T-cell (primary cell): ENCODE results near the gene HSPA1B. TPM values are rescaled to one million over a fixed set of nuclear protein-coding genes. Genes with fewer than 3 reads are reported as not detected.
A peak's percentile ranks its signal among the peaks of the same experiment; 100 is the strongest.
"Not testable (repeated sequence)": the region's sequence is repeated elsewhere in the genome, so short reads cannot be mapped to it uniquely, and the experiment has no call there.

Experiments
- ATAC-seq, 4 experiments: fragments of 200-7000 bp in 3 of 4; fragments of 150-1000 bp in 1 of 4; cut with Tn5 transposase; replicated peaks in 1 of 4; 1 replicate in 3 of 4; 2 replicates in 1 of 4; pipeline ENCODE4 v1.10.0; 2021; ENCODE audit warnings: moderate library complexity in 3 of 4, mild to moderate bottlenecking in 2 of 4, moderate number of reproducible peaks in 1 of 4
- CTCF ChIA-PET, 2 donors: fragments of 300-600 bp; sonication (Branson Sonifier 250); formaldehyde crosslinking; loops; one replicate each; lab custom pipeline; 2022; ENCODE audit warnings: antibody characterized with exemption in 2 of 2; lab: Charles Lee
- POLR2A ChIA-PET, 2 donors: fragments of 300-600 bp; sonication (Branson Sonifier 250); formaldehyde crosslinking; loops; one replicate each; lab custom pipeline; 2022; ENCODE audit warnings: antibody characterized with exemption in 2 of 2; lab: Charles Lee
- DNase-seq, 35 experiments: peaks; one replicate each; pipeline versions ENCODE4 v3.0.0 to v3.0.0-alpha.2; 2013 to 2023
- H3K27ac ChIP-seq: one replicate; pipeline ENCODE4 v1.5.1; 2013; ENCODE audit warnings: low read length
- H3K27me3 ChIP-seq, 2 experiments: replicated peaks in 1 of 2; 1 replicate in 1 of 2; 2 replicates in 1 of 2; pipeline versions ENCODE4 v1.6.1 to v1.7.0; 2013; ENCODE audit warnings: low read length in 1 of 2, mixed read lengths in 1 of 2; ENCODE audit not compliant: control insufficient read depth in 2 of 2, insufficient read depth in 2 of 2; ENCODE audit errors: extremely low read depth in 1 of 2
- H3K36me3 ChIP-seq, 2 donors: 1 replicate in 1 of 2; 2 replicates in 1 of 2; pipeline versions ENCODE4 v1.6.1 to v1.7.0; 2013; ENCODE audit warnings: low read length in 1 of 2; ENCODE audit not compliant: control insufficient read depth in 2 of 2, insufficient read depth in 1 of 2; ENCODE audit errors: extremely low read depth in 1 of 2
- H3K4me1 ChIP-seq, 2 experiments: 1 replicate in 1 of 2; 2 replicates in 1 of 2; pipeline versions ENCODE4 v1.6.1 to v1.7.0; 2013; ENCODE audit warnings: low read length in 2 of 2, mixed read lengths in 1 of 2; ENCODE audit not compliant: insufficient read depth in 2 of 2, control insufficient read depth in 1 of 2; ENCODE audit errors: extremely low read depth in 1 of 2
- H3K4me3 ChIP-seq, 2 donors: 1 replicate in 1 of 2; 2 replicates in 1 of 2; pipeline versions ENCODE4 v1.5.1 to v1.7.0; 2013; ENCODE audit warnings: mild to moderate bottlenecking in 2 of 2, low read length in 1 of 2, moderate library complexity in 1 of 2; ENCODE audit not compliant: control insufficient read depth in 1 of 2; ENCODE audit errors: extremely low read depth in 1 of 2
- H3K9me3 ChIP-seq: 2 replicates; pipeline ENCODE4 v1.7.0; 2013
- H3K27ac Mint-ChIP-seq, 2 donors: one replicate each; pipeline ENCODE4 v1.8.0; 2020 to 2021; ENCODE audit warnings: mild to moderate bottlenecking in 2 of 2, mixed read lengths in 2 of 2
- H3K27me3 Mint-ChIP-seq, 2 donors: one replicate each; pipeline ENCODE4 v1.8.0; 2021 to 2022; ENCODE audit warnings: mixed read lengths in 2 of 2
- H3K36me3 Mint-ChIP-seq: one replicate; pipeline ENCODE4 v1.8.0; 2021; ENCODE audit warnings: mixed read lengths
- H3K4me1 Mint-ChIP-seq, 3 donors: one replicate each; pipeline ENCODE4 v1.8.0; 2020 to 2022; ENCODE audit warnings: mixed read lengths in 3 of 3, mild to moderate bottlenecking in 1 of 3
- H3K4me3 Mint-ChIP-seq, 3 donors: one replicate each; pipeline ENCODE4 v1.8.0; 2020 to 2022; ENCODE audit warnings: mild to moderate bottlenecking in 3 of 3, mixed read lengths in 3 of 3, moderate library complexity in 3 of 3
- H3K9me3 Mint-ChIP-seq, 3 donors: one replicate each; pipeline ENCODE4 v1.8.0; 2020 to 2022; ENCODE audit warnings: mixed read lengths in 3 of 3
- WGBS: methylation state at CpG from one replicate; pipeline ENCODE4 v1.1.5; 2013; ENCODE audit warnings: missing lambda C conversion rate; ENCODE audit not compliant: insufficient coverage; 5-methylcytosine and 5-hydroxymethylcytosine counted together
- total RNA-seq, 35 experiments: library from RNA in 6 of 35; stranded (reverse) in 6 of 35; fragments of 120-200 nt in 1 of 35; gene quantifications; one replicate each; pipeline versions ENCODE4 v1.2.1 to v1.2.4 and lab custom pipeline; 2013 to 2026

Gene HSPA1B
- total RNA-seq, 5 donors from 2014 or later (not counting 1 experiment from before 2014, with no cell fraction given) = 6.3 to 105 (median 67.9) TPM

DNA sequence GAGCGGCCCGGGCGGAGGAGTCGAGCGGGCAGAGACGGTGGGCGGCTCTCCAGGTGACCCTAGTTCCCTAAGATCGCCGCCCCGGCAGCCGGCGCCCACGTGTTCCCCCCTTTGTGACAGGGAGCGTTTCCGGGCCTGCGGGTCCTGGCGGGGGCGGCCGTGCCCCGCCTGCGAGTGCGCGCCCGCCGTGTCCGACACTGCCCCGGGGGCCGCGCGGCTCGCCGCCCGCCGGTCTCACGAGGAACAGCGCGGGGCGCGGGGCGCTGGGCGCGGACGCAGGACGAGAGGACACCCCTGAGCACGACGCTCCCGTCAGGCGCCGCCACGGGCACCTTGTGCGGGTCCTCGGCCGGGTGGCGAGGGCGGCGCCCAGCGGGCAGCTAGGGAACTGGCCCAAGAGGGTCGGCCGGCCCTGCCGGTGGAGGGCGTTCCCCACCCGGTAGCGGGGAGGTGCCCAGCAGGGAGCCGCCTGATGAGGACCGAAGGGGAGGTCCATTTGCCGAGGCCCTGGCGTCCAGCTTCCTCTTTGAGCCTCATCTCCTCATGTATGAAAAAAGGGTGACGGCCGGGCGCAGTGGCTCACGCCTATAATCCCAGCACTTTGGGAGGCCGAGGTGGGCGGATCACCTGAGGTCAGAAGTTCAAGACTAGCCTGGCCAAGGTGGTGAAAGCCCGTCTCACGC lies 31.8 kb upstream of the HSPA1B start, which contains the start of gene VARS1:
Gene VARS1, minus strand, starts transcription at position 137 of the 683 bp plus-strand sequence. CDS start 535 bp downstream, outside the sequence.
- peak; percentile 82 to 93 (median 84) for ATAC-seq
- peaks cover 9 to 15% of the 10 kb centered on the region in 2 donors for H3K36me3 ChIP-seq
- WGBS = under 1% methylated on average over 74 of the region's 75 CpGs

DNA sequence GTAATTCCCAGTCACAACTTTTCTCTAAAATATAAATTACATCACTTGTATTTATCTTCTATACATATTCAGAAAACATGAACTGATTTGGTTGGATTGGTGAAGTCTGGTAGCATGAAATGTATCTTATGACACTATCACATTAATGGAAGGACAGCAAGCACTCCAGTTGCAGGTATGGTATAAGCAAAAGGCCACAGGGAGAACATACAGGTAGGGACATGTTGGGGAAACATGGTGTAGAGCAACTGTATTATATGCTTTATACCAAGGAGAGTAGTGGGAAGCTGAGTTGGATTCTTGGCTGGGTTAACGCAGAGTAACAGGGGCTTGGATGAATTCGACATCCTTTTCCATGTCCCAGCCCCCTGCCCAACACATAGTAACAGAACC lies 30.5 kb upstream of the HSPA1B start:
- no peak for DNase-seq
- no CpG with 5 or more reads among the region's 2 CpGs for WGBS
- peaks cover 34 to 47% (median 40%) of the 10 kb centered on the region in 3 donors for H3K4me1 Mint-ChIP-seq

More for the DNA sequence above, 31.8 kb upstream of the HSPA1B start, which contains the start of gene VARS1:
- peaks cover 23 to 49% of the 10 kb centered on the region in 2 experiments for H3K4me1 ChIP-seq
- peaks cover 42 to 48% (median 44%) of the 10 kb centered on the region in 3 donors for H3K4me1 Mint-ChIP-seq
- peak within 1 kb of the TSS; percentile 79 for H3K27ac ChIP-seq
- peak within 1 kb of the TSS; percentile 95 to 97 (median 96) for H3K4me3 Mint-ChIP-seq
- no peaks in the 10 kb centered on the region for H3K27me3 ChIP-seq
- DNase-seq = peak; percentile 55 to 91 (median 76)
- H3K4me3 ChIP-seq = peak within 1 kb of the TSS; percentile 82 to 94
- H3K36me3 Mint-ChIP-seq = peaks cover 5% of the 10 kb centered on the region
- no peaks in the 10 kb centered on the region for H3K9me3 Mint-ChIP-seq
- CTCF ChIA-PET = interaction anchor here in 1 of 2 donors (0.7 to 1.4 kb wide), 5 partner anchors 11 to 213 kb away, joined by 3 to 7 read pairs (median 3); partner anchors contain the start of genes LSM2 and NEU1
- H3K27ac Mint-ChIP-seq = peak within 1 kb of the TSS; percentile 98 to 99
- no peaks in the 10 kb centered on the region for H3K9me3 ChIP-seq
- no peaks in the 10 kb centered on the region for H3K27me3 Mint-ChIP-seq
- POLR2A ChIA-PET = interaction anchor here in 1 of 2 donors (1.0 kb wide), 1 partner anchor 67 kb away, joined by 4 read pairs; the partner anchor contains the start of gene NEU1

DNA sequence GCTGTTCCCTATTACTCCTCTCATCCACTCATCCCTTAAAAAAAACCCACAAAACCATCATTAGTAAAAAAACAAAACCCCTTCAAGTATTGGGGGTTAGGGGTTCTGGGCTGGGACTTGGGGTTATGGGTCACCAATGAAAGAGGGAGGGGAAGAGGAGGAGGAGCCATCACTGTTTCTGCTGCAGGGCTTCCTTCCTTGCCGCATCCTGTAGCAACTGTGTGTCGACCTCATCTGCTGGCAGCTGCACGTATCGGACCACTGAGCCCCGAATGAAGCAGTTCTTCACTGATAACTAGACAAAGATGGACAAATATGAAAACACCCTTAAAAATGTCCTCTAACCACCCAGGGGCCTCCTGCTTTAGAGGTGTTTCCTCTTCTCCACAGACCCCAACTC lies 29.9 kb upstream of the HSPA1B start:
- ChIA-PET POLR2A (no interaction called here), CTCF (interaction anchor here in 1 of 2 donors (0.7 kb wide), 2 partner anchors 17 to 18 kb away, joined by 3 read pairs; partner anchors contain the start of genes HSPA1A and HSPA1L)
- Histone ChIP-seq H3K36me3 (peaks cover 3 to 5% of the 10 kb centered on the region in 2 donors), H3K9me3 (no peaks in the 10 kb centered on the region), H3K4me1 (peaks cover 23 to 46% of the 10 kb centered on the region in 2 experiments), H3K4me3 (peak overlapping the region in 1 of 2 donors; percentile 21), H3K27me3 (no peaks in the 10 kb centered on the region), H3K27ac (peak overlapping the region; percentile 71)
- no peaks in the 10 kb centered on the region for H3K27me3 Mint-ChIP-seq
- peaks cover 34 to 43% (median 39%) of the 10 kb centered on the region in 3 donors for H3K4me1 Mint-ChIP-seq
- peak overlapping the region; percentile 95 to 97 for H3K27ac Mint-ChIP-seq
- peak overlapping the region; percentile 57 to 95 (median 62) for H3K4me3 Mint-ChIP-seq
- no peaks in the 10 kb centered on the region for H3K9me3 Mint-ChIP-seq
- ATAC-seq = peak; percentile 35 to 53 (median 37)
- peak in 22 of 35 experiments; percentile 14 to 61 (median 36) for DNase-seq
- H3K36me3 Mint-ChIP-seq = peaks cover 3% of the 10 kb centered on the region
- 0% methylated on average over 3 of the region's 5 CpGs for WGBS

More for the DNA sequence above, 30.5 kb upstream of the HSPA1B start:
- Histone ChIP-seq H3K4me1 (peaks cover 23 to 45% of the 10 kb centered on the region in 2 experiments), H3K9me3 (no peaks in the 10 kb centered on the region), H3K27me3 (no peaks in the 10 kb centered on the region), H3K36me3 (peaks cover 5 to 9% of the 10 kb centered on the region in 2 donors), H3K27ac (peak overlapping the region; percentile 71), H3K4me3 (no peak overlapping the region)
- Mint-ChIP-seq H3K27ac (peak overlapping the region; percentile 95 to 97), H3K9me3 (no peaks in the 10 kb centered on the region), H3K4me3 (peak overlapping the region; percentile 32 to 95 (median 57)), H3K36me3 (peaks cover 3% of the 10 kb centered on the region), H3K27me3 (no peaks in the 10 kb centered on the region)
- ATAC-seq = no peak
- ChIA-PET POLR2A (no interaction called here), CTCF (interaction anchor here in 1 of 2 donors (0.7 to 1.4 kb wide), 3 partner anchors 10 to 66 kb away, joined by 3 to 7 read pairs (median 3); partner anchors contain the start of genes LSM2 and NEU1)

DNA sequence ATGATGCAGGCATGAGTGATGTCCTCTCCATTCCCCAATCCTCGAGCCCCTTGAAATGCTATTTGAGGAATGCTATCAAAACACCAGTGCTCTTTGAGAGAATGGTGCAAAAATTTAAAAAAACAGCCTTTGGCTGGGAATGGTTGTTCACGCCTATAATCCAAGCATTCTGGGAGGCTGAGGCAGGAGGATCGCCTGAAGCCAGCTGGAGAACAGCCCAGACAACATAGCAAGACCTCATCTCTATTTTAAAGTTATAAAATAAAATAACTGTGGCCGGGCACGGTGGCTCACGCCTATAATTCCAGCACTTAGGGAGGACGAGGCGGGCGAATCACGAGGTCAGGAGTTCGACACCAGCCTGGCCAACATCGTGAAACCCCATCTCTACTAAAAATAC lies 27.8 kb upstream of the HSPA1B start:
- Histone ChIP-seq H3K4me1 (peaks cover 18 to 35% of the 10 kb centered on the region in 2 experiments), H3K9me3 (no peaks in the 10 kb centered on the region), H3K27ac (no peak overlapping the region), H3K27me3 (no peaks in the 10 kb centered on the region), H3K36me3 (peaks cover 0 to 12% of the 10 kb centered on the region in 2 donors), H3K4me3 (no peak overlapping the region)
- no peak overlapping the region for H3K4me3 Mint-ChIP-seq
- ChIA-PET POLR2A (no interaction called here), CTCF (interaction anchor here in 1 of 2 donors (1.1 kb wide), 1 partner anchor 70 kb away, joined by 3 read pairs; no protein-coding TSS in a partner anchor)
- H3K36me3 Mint-ChIP-seq = peaks cover 9% of the 10 kb centered on the region
- no CpG with 5 or more reads among the region's 12 CpGs for WGBS
- H3K9me3 Mint-ChIP-seq = no peaks in the 10 kb centered on the region
- DNase-seq = no peak
- no peak for ATAC-seq
- H3K27ac Mint-ChIP-seq = no peak overlapping the region
- peaks cover 29 to 33% (median 31%) of the 10 kb centered on the region in 3 donors for H3K4me1 Mint-ChIP-seq
- H3K27me3 Mint-ChIP-seq = no peaks in the 10 kb centered on the region

DNA sequence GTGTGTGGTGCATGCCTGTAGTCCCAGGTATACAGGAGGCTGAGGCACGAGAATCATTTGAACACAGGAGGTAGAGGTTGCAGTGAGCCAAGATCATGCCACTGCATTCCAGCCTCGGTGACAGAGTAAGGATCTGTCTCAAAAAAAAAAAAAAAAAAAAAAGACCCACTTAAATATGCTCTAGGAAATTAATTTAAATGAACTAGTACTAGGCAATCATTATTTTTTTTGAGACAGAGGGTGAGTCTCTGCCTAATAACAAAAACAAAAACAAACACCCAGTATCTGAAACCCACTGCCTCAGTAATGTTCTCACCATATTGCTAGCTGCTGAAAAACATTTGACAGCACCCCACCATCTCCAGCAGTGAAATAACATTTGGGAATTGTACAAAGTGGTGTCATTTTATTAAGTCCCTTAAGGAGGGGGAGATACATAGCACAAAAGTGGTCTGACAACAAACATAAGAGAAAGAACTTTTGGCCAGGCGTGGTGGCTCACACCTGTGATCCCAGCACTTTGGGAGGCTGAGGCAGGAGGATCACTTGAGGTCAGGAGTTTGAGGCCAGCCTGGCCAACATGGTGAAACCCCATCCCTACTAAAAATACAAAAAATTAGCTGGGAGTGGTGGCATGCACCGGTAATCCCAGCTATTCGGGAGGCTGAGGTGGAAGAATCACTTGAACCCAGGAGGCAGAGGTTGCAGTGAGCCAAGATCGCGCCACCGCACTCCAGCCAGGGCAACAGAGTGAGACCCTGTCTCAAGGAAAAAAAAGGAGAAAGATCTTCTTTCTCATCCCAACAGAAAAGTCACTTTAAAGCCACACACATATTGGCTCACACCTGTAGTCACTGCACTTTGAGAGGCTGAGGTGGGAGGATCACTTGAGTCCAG lies 26.3 kb upstream of the HSPA1B start:
- H3K4me3 Mint-ChIP-seq, ATAC-seq, DNase-seq, H3K9me3 ChIP-seq, H3K27me3 Mint-ChIP-seq, H3K27me3 ChIP-seq, H3K4me3 ChIP-seq, H3K27ac ChIP-seq, H3K36me3 Mint-ChIP-seq, POLR2A ChIA-PET, H3K9me3 Mint-ChIP-seq: not testable (repeated sequence)
- peaks cover 23 to 39% of the 10 kb centered on the region in 2 experiments for H3K4me1 ChIP-seq
- 100% methylated on average over 2 of the region's 8 CpGs for WGBS
- peaks cover 31 to 36% (median 34%) of the 10 kb centered on the region in 3 donors for H3K4me1 Mint-ChIP-seq
- peak overlapping the region in 1 of 2 donors; percentile 6 for H3K27ac Mint-ChIP-seq
- H3K36me3 ChIP-seq = peaks cover 0 to 12% of the 10 kb centered on the region in 2 donors
- CTCF ChIA-PET = interaction anchor here in 1 of 2 donors (0.7 kb wide), 1 partner anchor 33 kb away, joined by 8 read pairs; no protein-coding TSS in a partner anchor
